Mesendoderm (in vitro differentiated cells): ENCODE measurements around the gene COL6A2.
"Not testable (repeated sequence)": the region's sequence is repeated elsewhere in the genome, so short reads cannot be mapped to it uniquely, and the experiment has no call there.

Experiments
- DNase-seq: peaks from one replicate; pipeline ENCODE4 v3.0.0; 2013
- H2AK5ac ChIP-seq: 2 replicates; pipeline ENCODE4 v1.6.1; 2013; ENCODE audit warnings: low read length, inconsistent platforms
- H2BK120ac ChIP-seq: 2 replicates; pipeline ENCODE4 v1.6.1; 2013; ENCODE audit warnings: low read depth, mild to moderate bottlenecking, low read length, moderate library complexity, mixed read lengths
- H2BK15ac ChIP-seq: replicated peaks from 2 replicates; pipeline ENCODE4 v1.6.1; 2013; ENCODE audit warnings: low read depth, mild to moderate bottlenecking, moderate library complexity
- H2BK5ac ChIP-seq: 2 replicates; pipeline ENCODE4 v1.6.1; 2013; ENCODE audit warnings: low read length, inconsistent platforms
- H3K18ac ChIP-seq: 2 replicates; pipeline ENCODE4 v1.6.1; 2013; ENCODE audit warnings: mild to moderate bottlenecking, low read length, mixed read lengths
- H3K23ac ChIP-seq: one replicate; pipeline ENCODE4 v1.6.1; 2013; ENCODE audit warnings: low read length
- H3K27ac ChIP-seq: 2 replicates; pipeline ENCODE4 v1.5.1; 2013; ENCODE audit warnings: low read depth, mild to moderate bottlenecking, inconsistent platforms, low read length, moderate library complexity
- H3K27me3 ChIP-seq: 2 replicates; pipeline ENCODE4 v1.6.1; 2013; ENCODE audit warnings: low read length, control low read depth, mild to moderate bottlenecking, inconsistent platforms; ENCODE audit not compliant: insufficient read depth, poor library complexity
- H3K36me3 ChIP-seq: 2 replicates; pipeline ENCODE4 v1.6.1; 2013; ENCODE audit warnings: low read length, inconsistent platforms; ENCODE audit not compliant: control insufficient read depth, insufficient read depth
- H3K4ac ChIP-seq: one replicate; pipeline ENCODE4 v1.6.1; 2013; ENCODE audit warnings: low read depth, mild to moderate bottlenecking, low read length, moderate library complexity
- H3K4me1 ChIP-seq: 2 replicates; pipeline ENCODE4 v1.6.1; 2013; ENCODE audit warnings: low read depth, low read length, inconsistent platforms; ENCODE audit not compliant: control insufficient read depth
- H3K4me2 ChIP-seq: 2 replicates; pipeline ENCODE4 v1.6.1; 2013; ENCODE audit warnings: low read length
- H3K4me3 ChIP-seq: 2 replicates; pipeline ENCODE4 v1.5.1; 2013; ENCODE audit warnings: mild to moderate bottlenecking, low read length
- H3K56ac ChIP-seq: one replicate; pipeline ENCODE4 v1.6.1; 2013; ENCODE audit warnings: low read length
- H3K79me1 ChIP-seq: 2 replicates; pipeline ENCODE4 v1.6.1; 2013; ENCODE audit warnings: low read length, inconsistent platforms
- H3K79me2 ChIP-seq: 2 replicates; pipeline ENCODE4 v1.6.1; 2013; ENCODE audit warnings: mild to moderate bottlenecking, low read length; ENCODE audit not compliant: control insufficient read depth, insufficient read depth
- H3K9ac ChIP-seq: 2 replicates; pipeline ENCODE4 v1.6.1; 2013; ENCODE audit warnings: low read length, inconsistent platforms
- H4K5ac ChIP-seq: one replicate; pipeline ENCODE4 v1.6.1; 2013; ENCODE audit warnings: low read length
- H4K8ac ChIP-seq: one replicate; pipeline ENCODE4 v1.6.1; 2013; ENCODE audit warnings: low read depth, mild to moderate bottlenecking, control low read depth, low read length, moderate library complexity
- WGBS: extraction: QIAGEN DNeasy Blood & Tissue Kit; methylation state at CpG from one replicate; pipeline ENCODE4 v1.1.7; 2013; ENCODE audit warnings: low lambda C conversion rate, missing lambda C conversion rate; ENCODE audit not compliant: insufficient coverage; ENCODE audit errors: extremely low coverage; 5-methylcytosine and 5-hydroxymethylcytosine counted together

Gene COL6A2

DNA sequence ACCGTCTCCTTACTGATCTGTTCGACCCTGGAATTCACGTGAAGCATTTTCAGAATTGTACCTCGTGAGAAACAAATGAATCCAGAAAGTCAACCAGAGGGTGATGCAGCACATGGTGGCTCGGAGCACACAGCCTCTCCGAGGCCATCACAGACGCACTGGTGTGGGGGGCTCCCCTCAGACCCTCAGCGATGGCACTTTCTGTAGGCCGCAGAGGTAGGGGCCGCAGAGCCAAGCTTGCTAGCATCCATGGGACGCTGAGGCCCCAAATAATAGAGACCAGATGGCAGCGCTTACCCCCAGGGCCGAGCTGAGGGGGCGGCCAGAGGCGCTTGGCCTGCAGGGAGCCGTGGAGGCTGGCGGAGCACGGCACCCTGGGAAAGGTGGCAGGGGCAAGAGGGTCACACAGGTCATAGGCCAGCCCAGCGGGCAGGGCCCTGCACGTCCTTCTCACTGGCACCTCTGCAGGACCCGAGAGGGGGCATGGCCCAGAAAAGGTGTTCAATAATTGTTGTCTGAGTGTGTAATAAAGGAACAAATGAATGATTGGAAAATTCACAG, 28.1 kb upstream of the COL6A2 start:
- Histone ChIP-seq H3K79me2 (no peaks in the 10 kb centered on the region), H3K9ac (no peak overlapping the region), H3K56ac (no peak overlapping the region), H2AK5ac (no peak overlapping the region), H3K4me2 (no peak overlapping the region), H2BK15ac (no peak overlapping the region), H3K23ac (no peak overlapping the region), H4K8ac (no peak overlapping the region), H2BK120ac (no peak overlapping the region), H3K18ac (no peak overlapping the region), H4K5ac (no peak overlapping the region), H3K4ac (no peak overlapping the region), H3K4me3 (no peak overlapping the region), H3K36me3 (no peaks in the 10 kb centered on the region), H3K4me1 (no peaks in the 10 kb centered on the region), H3K27ac (no peak overlapping the region), H3K27me3 (no peaks in the 10 kb centered on the region), H3K79me1 (no peaks in the 10 kb centered on the region), H2BK5ac (no peak overlapping the region)
- no CpG with 5 or more reads among the region's 21 CpGs for WGBS
- DNase-seq = no peak

DNA sequence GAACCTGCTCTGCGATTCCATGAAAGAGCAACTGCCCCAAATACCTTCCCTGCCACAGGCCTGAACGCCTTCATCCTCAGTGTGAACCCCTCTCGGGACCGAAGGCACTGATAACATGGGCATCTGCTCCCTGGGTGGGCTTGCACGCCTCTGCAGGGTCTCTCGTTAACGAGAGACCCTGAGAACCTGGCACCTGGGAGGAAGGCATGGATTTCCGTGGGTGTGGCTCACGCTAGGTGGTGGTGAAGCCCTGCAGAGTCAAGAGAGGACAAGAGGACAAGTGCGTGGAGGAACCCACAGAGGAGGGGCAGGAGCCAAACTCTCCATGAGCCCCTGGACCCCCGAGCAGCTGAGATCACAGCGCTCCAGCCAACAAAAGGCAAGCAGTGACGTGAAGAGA, 26.8 kb upstream of the COL6A2 start:
- no peaks in the 10 kb centered on the region for H3K79me1 ChIP-seq
- no peak overlapping the region for H3K9ac ChIP-seq
- H2BK5ac ChIP-seq = no peak overlapping the region
- DNase-seq = no peak
- no peaks in the 10 kb centered on the region for H3K36me3 ChIP-seq
- no peak overlapping the region for H3K4ac ChIP-seq
- H3K4me1 ChIP-seq = no peaks in the 10 kb centered on the region
- no peak overlapping the region for H3K56ac ChIP-seq
- no peak overlapping the region for H2AK5ac ChIP-seq
- H3K79me2 ChIP-seq = no peaks in the 10 kb centered on the region
- H4K5ac ChIP-seq = no peak overlapping the region
- no peak overlapping the region for H3K18ac ChIP-seq
- no peak overlapping the region for H3K23ac ChIP-seq
- no CpG with 5 or more reads among the region's 13 CpGs for WGBS
- no peak overlapping the region for H3K27ac ChIP-seq
- H2BK15ac ChIP-seq = no peak overlapping the region
- no peak overlapping the region for H3K4me3 ChIP-seq
- H2BK120ac ChIP-seq = no peak overlapping the region
- H3K27me3 ChIP-seq = no peaks in the 10 kb centered on the region
- no peak overlapping the region for H4K8ac ChIP-seq
- H3K4me2 ChIP-seq = no peak overlapping the region

DNA sequence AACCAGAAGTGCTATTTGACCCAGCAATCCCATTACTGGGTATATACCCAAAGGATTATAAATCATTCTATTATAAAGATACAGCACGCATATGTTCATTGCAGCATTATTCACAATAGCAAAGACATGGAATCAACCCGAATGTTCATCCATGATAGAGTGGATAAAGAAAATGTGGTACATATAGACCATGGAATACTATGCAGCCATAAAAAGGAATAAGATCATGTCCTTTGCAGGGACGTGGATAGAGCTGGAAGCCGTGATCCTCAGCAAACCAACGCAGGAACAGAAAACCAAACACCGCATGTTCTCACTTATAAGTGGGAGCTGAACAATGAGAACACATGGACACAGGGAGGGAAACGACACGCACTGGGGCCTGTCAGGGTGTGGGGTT, 21.2 kb upstream of the COL6A2 start:
- H2BK15ac ChIP-seq, H3K9ac ChIP-seq, H3K18ac ChIP-seq, H4K8ac ChIP-seq, H3K4me2 ChIP-seq, H3K4ac ChIP-seq, H4K5ac ChIP-seq, H2AK5ac ChIP-seq, H3K27me3 ChIP-seq, DNase-seq, H2BK5ac ChIP-seq, H3K36me3 ChIP-seq, H3K79me1 ChIP-seq, H3K27ac ChIP-seq, H2BK120ac ChIP-seq, H3K4me3 ChIP-seq, H3K23ac ChIP-seq, H3K4me1 ChIP-seq, H3K79me2 ChIP-seq, H3K56ac ChIP-seq: not testable (repeated sequence)
- no CpG with 5 or more reads among the region's 8 CpGs for WGBS

DNA sequence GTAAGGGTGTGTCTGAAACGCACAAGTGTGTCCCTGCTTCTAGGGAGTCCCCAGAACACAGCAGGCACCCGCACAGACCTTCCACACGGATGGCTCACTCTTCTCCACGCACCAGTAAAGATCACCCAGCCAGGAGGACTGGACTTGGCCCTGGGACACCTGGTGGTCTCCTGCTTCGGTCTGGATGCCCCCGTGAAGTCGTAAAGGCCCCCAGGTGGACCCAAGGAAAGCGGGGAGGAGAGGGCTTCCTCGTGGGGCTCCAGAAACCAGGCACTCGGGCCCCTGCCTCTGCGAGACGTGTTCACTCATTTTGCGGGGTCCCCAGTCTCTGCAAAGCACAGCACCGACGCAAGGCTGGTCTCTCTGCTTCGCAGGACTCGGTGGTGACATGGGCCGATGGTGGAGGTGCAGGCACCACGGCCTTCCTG, 20.2 kb upstream of the COL6A2 start:
- H3K4me1 ChIP-seq = no peaks in the 10 kb centered on the region
- H2BK120ac ChIP-seq = no peak overlapping the region
- H3K18ac ChIP-seq = no peak overlapping the region
- no peaks in the 10 kb centered on the region for H3K27me3 ChIP-seq
- H3K9ac ChIP-seq = no peak overlapping the region
- H4K8ac ChIP-seq = no peak overlapping the region
- H3K4me2 ChIP-seq = no peak overlapping the region
- no peak for DNase-seq
- H3K23ac ChIP-seq = no peak overlapping the region
- no peaks in the 10 kb centered on the region for H3K79me2 ChIP-seq
- H4K5ac ChIP-seq = no peak overlapping the region
- no peak overlapping the region for H3K56ac ChIP-seq
- H3K36me3 ChIP-seq = no peaks in the 10 kb centered on the region
- no peak overlapping the region for H3K4ac ChIP-seq
- H3K4me3 ChIP-seq = no peak overlapping the region
- H2AK5ac ChIP-seq = no peak overlapping the region
- no peak overlapping the region for H2BK5ac ChIP-seq
- no peaks in the 10 kb centered on the region for H3K79me1 ChIP-seq
- no peak overlapping the region for H3K27ac ChIP-seq
- no peak overlapping the region for H2BK15ac ChIP-seq
- WGBS = no CpG with 5 or more reads among the region's 19 CpGs

DNA sequence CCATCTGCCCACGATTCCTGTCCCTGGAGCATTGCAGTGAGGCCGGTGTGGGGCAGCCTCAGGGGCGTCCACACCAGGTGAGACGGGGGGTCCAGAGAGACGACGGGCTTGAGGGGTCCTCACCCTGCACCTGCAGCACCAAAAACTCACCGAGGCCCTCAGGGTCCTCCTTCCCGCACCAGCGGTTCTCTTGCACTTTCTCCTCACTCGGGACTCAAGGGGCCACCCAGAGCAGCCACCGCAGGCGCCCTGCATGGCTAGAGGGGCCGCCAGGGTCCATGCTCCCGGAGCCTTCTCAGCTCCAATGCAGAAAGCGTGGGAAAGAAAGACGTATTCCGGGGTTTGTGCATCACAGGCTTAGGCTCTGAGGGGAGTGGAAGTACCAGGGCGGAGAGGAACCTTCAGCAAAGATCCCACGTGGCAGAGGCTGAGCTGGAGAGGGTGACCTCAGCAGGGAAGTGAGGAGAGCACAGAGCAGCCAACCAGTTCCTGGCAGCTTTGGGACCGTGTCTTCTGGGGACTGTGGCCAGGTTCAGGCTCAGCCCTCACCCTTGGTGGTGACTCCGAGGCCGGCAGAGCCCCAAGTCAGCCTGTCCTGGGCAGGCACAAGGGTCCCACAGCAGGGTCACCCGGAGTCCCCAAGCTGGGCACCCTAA, 19.5 kb upstream of the COL6A2 start:
- Histone ChIP-seq H3K56ac (no peak overlapping the region), H3K4me1 (no peaks in the 10 kb centered on the region), H3K23ac (no peak overlapping the region), H4K8ac (no peak overlapping the region), H3K9ac (no peak overlapping the region), H3K4me3 (no peak overlapping the region), H2BK15ac (no peak overlapping the region), H3K18ac (no peak overlapping the region), H3K79me2 (no peaks in the 10 kb centered on the region), H3K27ac (no peak overlapping the region), H4K5ac (no peak overlapping the region), H3K36me3 (no peaks in the 10 kb centered on the region), H3K4ac (no peak overlapping the region), H3K79me1 (no peaks in the 10 kb centered on the region), H2BK120ac (no peak overlapping the region), H3K4me2 (no peak overlapping the region), H2AK5ac (no peak overlapping the region), H2BK5ac (no peak overlapping the region), H3K27me3 (no peaks in the 10 kb centered on the region)
- DNase-seq = no peak
- no CpG with 5 or more reads among the region's 23 CpGs for WGBS

DNA sequence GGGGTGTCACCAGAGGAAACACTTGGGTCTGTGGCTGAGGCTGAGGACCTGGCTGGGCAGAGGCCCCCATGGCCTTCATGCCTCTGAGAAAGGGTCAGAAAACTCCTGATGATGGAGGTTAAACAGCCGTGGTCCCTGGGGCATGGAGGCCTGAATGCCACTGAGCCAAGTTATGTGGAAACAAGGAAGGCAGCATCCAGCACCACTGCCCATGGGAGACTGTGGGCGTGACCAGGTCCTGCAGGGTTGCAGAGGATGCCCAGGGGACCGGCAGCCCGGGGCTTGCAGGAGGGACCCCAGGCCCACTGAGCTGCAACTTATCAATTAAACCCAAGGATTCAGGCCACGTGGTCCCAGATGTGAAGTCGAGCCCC, 18.9 kb upstream of the COL6A2 start:
- no peak overlapping the region for H3K27ac ChIP-seq
- no peak overlapping the region for H2BK5ac ChIP-seq
- no peak overlapping the region for H3K4me2 ChIP-seq
- H3K36me3 ChIP-seq = no peaks in the 10 kb centered on the region
- no peak overlapping the region for H3K18ac ChIP-seq
- no peak overlapping the region for H3K4ac ChIP-seq
- H3K23ac ChIP-seq = no peak overlapping the region
- no peak overlapping the region for H2BK120ac ChIP-seq
- no peak overlapping the region for H3K9ac ChIP-seq
- H3K56ac ChIP-seq = no peak overlapping the region
- no peaks in the 10 kb centered on the region for H3K79me2 ChIP-seq
- DNase-seq = no peak
- no peaks in the 10 kb centered on the region for H3K79me1 ChIP-seq
- H2BK15ac ChIP-seq = no peak overlapping the region
- no peak overlapping the region for H4K8ac ChIP-seq
- H3K27me3 ChIP-seq = no peaks in the 10 kb centered on the region
- H2AK5ac ChIP-seq = no peak overlapping the region
- no peaks in the 10 kb centered on the region for H3K4me1 ChIP-seq
- WGBS = no CpG with 5 or more reads among the region's 6 CpGs
- H3K4me3 ChIP-seq = no peak overlapping the region
- H4K5ac ChIP-seq = no peak overlapping the region
